NCI-H1694 (cell line): ENCODE measurements around the gene CACNA2D3.
"Not testable (repeated sequence)": the region's sequence is repeated elsewhere in the genome, so short reads cannot be mapped to it uniquely, and the experiment has no call there.

Source experiments
- DNase-seq: peaks from one replicate; lab custom pipeline; 2025; lab: John Stamatoyannopoulos, UW

The CACNA2D3 gene

DNA sequence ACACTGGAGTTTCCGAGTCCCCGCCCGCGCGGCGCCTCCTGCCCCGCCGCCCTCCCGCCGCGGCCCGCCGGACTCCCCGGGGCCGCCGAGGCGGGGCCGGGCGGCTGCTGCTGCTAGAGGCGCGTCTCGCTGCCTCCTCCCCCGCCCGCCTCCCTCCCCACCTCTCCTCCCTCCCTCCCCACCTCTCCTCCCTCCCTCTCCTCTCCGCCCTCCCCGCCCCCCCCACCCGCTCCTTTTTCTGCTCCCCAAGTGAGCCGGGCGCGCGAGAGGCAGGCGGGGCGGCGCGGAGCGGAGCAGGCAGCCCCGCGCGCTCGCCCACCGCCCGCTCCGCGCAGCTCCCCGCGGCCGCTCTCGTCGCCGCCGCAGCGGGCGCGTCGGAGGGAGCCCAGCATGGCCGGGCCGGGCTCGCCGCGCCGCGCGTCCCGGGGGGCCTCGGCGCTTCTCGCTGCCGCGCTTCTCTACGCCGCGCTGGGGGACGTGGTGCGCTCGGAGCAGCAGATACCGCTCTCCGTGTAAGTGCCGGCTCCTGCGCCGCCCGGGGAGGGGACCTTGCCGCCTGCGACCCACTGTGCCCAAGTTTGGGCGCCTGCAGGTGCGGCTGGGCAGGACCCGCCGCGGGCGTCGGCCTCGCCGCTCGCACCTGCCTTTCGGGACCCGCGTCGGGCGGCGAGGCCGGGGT lies at the start of gene CACNA2D3:
TSS of gene CACNA2D3 (plus strand) at position 229 of the 679 bp plus-strand sequence.
- no peak for DNase-seq

DNA sequence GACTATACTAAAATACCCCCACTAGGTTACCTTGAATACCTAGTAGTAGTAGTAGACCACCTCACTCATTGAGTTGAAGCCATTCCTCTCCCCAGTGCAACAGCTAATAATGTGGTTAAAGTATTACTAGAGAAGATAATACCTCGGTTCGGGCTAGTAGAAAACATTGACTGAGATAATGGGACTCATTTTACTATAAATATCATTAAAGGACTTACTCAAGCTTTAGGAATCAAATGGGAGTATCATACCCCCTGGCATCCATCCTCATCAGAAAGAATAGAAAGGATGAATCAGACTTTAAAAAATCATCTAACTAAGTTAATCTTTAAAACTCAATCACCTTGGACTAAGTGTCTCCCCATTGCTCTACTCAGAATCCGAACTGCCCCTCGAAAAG lies 49.0 kb upstream of the CACNA2D3 start:
- DNase-seq, result no peak

DNA sequence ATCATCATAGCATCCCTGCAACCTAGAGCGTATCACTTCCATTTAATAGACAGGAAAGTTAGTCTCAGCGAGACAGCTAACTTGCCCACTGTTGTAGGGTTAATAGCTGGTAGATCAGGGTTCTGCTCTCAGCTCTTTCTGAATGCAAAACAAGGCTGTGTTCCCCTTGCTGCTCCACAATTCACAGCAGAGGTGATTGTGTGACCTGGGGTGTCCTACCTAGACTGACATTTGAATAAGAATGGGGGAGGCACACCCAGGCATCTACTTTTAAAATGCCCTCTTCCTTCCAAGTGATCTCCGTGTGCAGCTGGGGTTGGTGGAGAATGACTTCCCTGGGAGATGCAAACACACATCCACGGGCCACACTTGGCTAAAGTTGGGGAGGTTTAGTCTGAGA lies 43.0 kb upstream of the CACNA2D3 start:
- DNase-seq, result no peak

DNA sequence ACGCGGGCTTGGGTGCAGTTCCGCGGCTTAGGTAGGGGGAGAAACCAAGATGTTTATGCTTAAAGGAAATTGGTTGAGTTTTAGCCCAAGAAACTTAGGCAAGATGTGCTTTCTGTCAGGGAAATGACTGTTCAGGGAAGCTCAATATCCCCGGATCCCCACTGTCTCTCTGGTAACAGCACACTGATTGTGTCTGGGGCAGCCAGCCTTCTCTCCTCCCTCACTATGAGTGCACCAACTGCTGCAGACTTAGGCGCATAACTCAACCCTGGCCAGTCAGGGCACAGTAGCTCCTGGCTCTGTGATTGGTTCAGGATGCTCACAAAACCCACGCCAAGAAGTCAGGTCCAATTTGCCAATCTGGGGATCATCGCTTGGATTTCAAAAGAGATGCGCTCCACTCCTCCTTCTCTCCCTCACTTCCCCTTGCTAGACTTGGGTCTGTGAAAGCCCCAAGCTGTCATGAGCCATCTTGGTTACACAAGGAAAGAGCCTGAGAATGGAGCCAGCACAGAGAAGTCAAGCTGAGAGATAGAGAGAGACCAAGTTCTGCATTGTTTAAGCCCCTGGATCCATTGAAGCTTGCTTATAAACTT lies 42.5 kb upstream of the CACNA2D3 start:
- DNase-seq, result no peak

DNA sequence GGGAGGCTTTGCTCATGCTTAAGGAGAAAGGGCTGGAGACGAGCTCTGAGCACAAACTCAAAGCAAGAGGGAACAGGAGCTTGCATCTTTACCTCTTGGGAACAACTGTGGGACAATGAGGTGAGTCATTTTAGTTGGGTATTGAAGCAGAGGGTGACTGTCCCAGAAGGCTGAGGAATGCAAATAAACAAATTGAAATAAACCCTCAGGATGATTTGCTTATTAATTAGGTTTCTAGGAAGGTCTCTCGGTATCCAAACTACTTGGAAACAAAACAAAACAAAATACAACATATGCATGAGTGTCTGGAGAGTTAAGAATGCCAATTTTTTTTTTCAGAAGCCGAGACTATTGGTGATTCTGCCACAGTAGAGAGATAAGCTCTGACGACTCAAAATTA lies 38.4 kb upstream of the CACNA2D3 start:
- DNase-seq, result no peak

DNA sequence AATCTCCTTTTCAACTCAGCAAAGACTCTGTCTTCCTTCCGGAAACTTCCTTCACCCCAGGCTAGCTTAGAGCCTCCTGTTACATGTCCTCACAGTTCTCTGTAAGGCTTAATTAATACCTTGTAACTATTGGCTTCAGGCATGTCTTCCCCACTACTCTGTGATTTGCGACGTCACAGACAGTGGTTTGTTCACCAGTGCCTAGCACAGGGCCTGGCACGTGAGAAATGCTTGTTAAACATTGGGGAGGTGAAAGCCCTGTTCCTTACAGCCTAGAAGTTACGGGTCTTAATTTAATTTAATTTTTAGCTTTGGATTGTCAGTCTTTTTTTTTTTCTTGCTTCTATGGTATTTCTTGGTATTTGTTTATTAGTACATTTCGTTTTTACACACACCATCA lies 36.4 kb upstream of the CACNA2D3 start:
- no peak for DNase-seq

DNA sequence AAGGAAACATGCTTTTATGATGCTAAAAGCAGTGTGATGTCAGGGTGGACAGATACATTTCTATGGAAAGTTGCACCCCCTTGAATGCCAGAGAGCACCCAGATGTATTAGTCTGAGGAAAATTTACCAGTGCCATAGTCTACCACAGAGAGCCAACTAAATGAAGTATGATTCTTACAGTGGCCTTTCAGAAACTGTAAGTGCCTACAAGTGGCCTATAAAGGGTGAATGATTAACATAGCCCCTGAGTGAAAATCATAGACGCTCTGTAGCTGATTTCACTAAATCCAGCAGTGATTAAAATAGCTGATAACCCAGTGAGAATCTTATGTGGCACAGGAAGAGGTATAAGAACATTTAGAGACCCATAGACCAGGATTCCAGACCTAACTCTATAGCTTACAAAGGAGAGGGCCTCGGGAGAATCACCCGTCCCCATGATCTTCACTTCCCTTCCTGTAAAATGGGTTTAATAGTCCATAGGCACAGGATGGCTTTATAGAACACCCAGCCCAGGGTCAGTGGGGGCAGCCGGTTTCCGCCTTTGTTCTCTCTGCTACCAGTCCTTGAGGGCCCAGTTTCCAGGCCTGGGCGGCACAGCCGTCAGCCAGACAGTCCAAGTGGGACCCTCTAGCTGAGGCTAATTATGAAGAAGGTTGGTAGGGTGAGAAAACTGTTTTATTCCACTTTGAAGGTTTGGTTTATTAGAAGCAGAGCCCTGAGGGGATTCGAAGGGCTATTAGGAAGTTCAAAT lies 35.5 kb upstream of the CACNA2D3 start:
- DNase-seq, result no peak

DNA sequence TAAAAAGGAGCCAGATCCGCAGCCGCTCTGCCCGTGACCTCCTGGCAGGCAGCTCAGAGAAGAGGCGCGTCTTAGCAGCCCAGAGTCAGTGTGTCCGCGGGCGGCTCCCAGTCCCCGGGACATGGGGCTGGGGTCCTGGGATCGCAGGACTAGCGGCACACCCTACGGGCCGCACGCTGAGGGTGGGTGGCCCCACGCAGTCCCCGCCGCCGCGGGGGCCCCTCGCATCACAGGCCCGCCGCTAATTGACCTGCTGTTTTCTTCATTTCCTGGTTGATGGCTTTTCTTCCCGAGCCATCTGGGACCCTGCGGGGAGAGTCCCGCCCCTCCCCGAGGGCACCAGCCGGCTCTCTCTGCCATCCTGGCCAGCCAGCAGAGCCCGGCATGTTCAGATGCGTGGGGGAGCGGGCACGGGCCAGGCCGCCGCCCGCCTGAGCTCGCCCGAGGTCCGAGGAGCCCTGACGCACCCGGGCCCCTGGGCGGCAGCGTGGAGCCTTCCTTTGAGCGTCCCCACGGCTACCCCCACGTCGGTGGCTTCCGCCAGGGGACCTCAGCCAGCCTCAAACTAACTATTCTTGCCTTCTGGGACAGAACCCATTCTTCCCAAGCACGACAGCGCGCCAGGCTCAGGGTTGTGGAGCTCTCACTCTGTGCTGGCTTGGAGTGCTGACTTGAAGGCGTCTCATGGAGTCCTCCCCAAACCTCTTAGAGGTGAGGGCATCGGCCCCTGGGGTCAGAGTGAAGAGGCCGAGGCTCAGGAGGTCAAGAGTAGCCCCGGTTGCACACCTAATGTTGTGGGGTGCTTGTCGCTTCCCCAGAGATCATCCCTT lies 34.6 kb upstream of the CACNA2D3 start:
- DNase-seq, result no peak

DNA sequence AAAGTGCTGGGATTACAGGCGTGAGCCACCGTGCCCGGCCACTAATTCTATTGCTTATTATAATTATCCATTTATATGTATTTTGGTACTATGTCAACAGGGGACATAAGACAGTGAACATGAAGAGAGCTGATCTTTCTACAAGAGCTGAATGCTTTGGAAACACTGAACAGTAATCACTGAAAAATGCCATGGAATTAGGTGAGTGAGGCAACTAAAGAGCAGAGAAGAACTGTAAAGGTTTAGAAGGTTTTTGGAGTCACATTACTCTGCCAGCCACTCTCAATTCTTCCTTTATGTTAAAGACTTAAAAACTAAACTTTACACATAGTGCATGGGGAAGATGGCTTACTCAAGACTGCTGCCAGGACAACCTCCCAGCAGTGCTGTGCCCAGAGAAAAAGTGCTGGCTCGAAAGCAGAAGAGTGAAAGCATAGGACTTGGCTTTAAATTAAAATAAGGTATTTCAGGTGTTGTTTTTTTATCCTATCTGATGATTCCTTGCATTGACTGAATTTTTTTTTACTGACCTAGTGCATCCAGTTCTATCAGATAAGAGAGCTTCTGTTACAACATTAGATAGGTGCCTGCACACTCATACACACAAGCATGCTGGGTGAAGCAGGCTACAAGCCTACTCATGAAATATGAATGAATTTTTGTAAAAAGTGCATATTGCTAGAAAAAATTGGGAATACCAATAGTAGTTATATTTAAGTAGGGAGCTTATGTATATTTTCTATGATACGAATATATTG lies 28.7 kb upstream of the CACNA2D3 start:
- DNase-seq, result no peak

DNA sequence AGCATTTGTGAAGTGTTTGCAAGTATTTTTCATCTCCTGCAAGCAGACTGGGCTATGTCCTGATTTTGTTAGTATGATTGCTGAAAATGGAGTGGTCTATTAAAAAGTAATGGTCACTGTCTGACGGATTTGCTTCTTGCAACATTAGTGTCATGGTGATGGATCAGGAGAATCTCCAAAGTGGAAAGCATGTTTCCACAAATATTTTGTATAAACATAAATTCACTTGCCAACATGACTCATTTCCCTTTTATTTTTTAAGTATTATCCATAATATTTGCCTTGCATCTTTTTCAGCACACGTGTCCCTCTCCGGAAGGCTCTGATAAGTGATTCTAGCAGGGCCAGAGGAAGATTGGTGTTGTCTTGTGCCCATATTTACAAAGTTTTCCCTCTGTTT lies 27.4 kb upstream of the CACNA2D3 start:
- DNase-seq, result no peak

DNA sequence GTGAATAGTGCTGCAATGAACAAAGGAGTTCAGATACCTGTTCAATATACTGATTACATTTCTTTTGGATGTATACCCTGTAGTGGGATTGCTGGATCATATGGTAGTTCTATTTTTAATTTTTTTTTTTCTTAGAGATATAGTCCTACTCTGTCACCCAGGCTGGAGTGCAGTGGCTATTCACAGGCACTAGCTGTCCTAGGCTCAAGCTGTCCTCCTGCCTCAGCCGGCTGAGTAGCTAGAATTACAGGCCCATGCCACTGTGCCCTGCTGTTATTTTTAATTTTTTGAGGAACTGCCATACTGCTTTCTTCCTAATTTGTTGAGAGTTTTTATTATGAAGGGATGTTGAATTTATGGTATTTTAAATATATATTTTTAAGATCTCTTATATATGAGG lies 23.0 kb upstream of the CACNA2D3 start:
- no peak for DNase-seq

DNA sequence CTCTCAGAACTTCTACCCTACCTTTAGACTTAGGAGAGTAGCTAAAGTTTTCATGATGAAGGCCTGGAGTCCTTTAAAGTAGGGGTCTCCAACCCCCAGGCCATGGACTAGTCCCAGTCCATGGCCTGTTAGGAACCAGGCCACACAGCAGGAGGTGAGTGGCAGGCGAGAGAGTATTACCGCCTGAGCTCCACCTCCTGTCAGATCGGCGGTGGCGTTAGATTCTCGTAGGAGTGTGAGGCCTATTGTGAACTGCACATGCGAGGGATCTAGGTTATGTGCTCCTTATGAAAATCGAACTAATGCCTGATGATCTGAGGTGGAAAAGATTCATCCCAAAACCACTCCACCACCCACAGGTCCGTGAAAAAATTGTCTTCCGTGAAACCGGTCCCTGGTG lies 18.3 kb upstream of the CACNA2D3 start:
- DNase-seq, result no peak

DNA sequence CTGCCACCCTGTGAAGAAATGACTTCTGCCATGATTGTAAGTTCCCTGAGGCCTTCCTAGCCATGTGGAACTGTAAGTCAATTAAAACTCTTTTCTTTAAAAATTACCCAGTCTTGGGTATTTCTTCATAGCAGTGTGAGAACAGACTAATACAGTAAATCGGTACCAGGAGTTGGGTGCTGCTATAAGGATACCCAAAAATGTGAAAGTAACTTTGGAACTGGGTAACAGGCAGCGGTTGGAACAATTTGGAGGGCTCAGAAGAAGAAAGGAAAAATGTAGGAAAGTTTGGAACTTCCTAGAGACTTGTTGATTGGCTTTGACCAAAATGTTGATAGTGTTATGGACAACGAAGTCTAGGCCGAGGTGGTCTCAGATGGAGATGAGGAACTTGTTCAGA lies 6.2 kb upstream of the CACNA2D3 start:
- not testable (repeated sequence) for DNase-seq

DNA sequence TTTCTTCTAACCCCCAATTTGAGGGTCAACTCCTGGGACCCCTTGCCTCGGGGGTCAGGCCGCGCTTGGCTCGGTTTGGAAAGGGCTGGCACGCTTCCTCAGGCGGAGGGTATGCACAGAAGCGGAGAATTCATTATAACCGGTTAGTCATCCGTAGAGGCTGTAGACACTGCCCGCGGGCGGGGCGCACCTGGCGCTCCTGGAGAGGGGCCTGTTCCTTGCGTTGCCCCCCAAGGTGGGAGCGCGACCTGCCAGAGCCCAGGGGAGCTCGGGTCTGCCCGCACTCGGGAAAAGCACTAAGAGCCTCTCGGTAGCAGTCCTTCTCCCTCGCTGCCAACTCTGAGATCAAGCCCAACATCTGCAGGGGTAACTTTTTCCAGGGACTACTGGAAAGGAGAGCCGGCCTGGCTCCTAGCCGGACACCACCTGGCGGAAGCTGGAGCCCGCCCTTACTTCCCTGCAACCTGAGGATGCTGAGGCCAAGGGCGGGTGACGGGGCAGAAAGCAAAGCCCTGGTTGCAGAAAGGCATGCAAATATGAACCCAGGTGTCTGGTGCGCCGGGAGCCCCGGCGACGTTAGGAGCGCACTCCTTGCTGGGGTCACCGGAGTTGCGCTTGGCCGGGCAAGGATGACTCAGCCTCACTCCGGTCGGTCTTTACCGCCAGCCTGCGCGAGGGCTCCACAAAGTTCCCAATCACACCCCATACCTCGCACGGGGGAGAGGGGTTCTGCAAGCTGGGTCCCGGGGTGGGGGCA lies 1.5 kb upstream of the CACNA2D3 start:
- no peak for DNase-seq

DNA sequence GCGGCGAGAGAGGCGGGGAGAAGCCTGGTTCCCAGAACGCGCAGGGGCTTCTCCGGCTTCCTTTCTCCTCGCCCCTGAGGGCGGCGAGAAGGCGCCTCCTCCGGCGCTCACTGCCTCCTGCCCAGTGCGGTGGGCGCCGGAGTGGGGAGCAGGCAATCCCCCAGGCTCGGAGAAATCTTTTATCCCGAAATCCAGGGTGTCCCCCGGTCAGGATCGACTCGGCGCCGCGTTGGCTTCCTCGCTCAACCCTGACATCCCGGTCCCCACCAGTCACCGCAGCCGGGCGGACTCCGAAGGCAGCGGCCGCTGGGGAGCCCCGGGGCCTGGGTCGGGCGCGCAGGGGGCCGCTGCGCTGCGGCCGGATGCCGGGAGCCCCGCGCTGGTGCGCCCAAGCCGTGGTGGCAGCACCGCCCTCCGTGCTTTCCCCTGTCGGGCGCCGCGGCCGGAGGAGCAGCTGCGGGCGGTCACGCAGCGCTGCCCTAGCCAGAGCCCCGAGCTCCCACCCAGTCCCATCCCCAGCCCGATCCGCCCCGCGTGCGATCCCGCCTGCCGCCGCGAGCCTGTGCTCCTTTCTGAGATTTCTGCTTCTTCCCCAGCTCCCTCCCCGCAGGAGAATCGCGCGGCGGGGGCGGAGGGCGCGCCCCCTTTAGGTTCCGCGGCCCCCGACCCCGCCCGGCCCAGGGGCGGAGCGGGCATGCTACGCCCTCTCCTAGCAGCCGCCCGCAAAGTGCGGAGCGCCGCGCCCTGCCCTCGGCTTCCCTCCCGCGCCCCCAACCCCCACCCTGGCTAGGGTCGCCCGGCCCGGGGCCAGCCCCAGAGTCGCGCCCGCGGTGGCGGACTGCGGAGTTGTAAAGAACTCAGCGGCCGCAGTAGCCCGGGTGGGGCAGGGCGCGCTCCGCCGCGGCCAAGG lies 683 bp upstream of the CACNA2D3 start:
- no peak for DNase-seq

DNA sequence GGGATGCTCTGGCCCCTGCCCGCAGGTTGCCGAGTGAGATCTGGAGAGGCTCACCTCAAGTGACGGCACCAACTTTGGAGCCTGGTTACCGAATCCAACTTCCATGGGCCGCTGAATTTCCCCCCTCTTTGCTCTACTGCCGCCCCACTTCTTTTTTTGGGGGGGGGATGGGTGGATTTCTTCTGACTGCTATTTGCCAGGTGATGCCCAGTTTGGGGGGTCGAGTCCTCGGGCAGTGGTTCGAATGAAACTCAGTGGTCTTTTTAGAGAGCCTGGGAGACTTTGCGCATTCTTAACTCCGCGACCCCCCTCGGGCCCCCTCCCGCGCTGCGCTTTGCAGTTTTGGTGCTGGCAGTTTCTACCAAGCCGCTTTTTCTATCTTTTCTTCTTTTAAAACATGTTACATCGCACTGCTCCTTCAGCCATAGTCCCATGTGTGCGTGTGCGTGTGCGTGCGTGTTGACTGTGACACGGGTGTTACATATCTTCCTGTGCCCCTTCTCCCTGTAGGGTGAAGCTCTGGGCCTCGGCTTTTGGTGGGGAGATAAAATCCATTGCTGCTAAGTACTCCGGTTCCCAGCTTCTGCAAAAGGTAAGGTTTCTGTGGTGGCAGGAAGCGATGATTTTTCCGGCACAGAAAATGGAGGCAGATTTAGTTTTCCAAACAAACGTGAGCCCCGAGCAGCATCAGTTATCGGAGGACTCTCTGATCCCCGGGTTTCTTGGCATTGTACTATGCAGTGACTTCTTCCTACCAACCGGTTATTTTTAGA lies 837 bp downstream of the CACNA2D3 start:
- DNase-seq, result no peak

DNA sequence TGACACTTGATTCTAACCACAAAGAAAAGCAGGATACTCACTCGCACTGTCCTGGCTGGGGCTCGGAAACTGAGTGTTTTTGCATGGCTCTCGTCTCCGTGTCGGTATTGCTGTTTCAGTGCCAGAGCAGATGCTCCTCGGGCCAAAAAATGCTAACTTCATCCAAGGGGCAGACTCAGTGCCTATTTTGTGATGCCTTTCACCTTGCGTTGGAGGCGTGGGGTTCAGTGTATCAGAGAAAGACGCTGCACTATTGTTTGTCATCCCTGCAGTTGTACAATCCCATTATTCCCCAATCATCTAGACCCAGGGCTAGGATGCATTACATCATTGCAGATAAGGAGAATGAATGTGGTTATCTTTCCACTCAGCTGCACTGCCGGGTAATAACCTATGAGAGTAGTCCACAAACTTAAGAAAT lies 1.4 kb downstream of the CACNA2D3 start:
- DNase-seq, result no peak

DNA sequence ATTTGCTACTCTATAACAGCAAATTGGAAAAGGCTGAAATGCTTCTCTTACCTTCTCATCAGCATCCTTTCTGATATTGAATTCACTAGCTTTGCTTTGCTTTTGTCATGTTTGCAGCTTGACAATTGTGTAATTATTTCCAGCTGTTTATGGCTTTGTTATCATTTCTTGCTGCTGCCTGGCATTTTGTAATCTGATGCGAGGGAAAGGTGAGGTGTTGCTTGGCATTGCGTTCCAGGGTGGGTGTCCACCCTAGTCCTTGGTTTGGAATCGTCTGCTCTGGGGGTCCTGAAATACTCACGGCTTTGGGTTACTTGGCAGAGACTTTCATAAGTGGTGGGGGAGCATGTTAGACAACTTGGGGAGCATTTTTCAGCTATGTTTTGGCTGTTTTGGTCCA lies 2.9 kb downstream of the CACNA2D3 start:
- no peak for DNase-seq

DNA sequence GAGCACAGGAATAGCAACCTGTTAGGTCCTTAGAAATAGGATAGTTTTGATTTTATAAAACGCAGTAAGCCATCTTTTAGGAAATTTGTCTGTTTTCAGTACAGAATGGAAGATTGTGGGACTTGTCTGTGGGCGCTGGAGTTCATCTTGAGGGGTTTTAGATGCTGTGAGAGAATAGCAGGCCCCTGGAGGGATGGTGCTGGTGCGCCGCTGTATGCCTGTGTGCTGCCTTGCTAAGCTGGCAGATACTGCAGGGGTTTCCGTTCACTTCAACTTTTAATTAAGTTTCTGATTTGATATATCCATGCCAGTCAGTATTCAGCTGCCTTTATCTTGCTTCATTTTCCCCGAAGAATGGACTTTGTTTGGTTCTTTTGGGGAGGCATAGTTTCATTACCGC lies 4.2 kb downstream of the CACNA2D3 start:
- no peak for DNase-seq
